Fibroblast of skin of left biceps (primary cell): ENCODE data around the gene IP6K3.

Source experiments
- DNase-seq, 2 experiments: peaks; one replicate each; pipeline ENCODE4 v3.0.0-alpha.2; 2013; ENCODE audit warnings: low read depth in 2 of 2

The IP6K3 gene

DNA sequence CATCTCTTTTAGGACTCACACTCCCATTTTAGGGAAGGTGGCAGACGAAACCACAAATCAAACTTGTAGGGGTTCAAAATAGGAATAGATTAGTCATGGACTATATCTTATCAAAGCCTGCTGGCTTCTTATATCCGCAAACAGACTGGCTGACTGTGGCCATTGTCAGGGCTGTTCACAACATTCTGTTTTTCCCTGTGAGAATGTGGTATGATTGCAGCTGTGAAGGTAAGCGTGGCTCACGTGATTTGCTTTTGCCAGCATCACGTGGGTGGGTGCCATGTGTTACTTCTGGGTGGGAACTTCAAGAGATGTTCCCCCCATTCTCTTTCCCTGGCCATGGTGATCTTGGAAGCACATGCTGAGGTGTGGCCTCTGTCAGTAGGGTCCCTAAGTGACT is 5.9 kb downstream of the IP6K3 start:
- no peak for DNase-seq

DNA sequence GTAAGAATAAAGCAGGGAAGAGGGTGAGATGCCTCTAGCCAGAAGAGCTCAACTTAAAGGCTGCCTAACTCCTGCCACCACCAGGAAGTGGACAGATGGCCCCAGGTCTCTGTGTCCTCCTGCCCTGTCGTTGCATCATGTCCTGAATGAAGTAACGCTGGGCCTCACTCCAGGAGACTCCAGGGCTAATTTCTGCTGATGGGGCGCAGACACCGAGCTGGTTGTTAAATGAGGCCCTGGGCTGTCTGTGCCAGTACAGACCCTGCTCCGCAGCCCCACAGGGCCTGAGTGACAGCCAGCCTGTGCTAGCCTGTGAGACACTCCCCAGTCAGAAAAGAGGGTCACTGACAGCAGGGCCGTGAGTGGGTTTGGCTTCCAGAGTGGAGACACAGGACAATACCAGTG is 6.5 kb downstream of the IP6K3 start:
- DNase-seq = no peak

DNA sequence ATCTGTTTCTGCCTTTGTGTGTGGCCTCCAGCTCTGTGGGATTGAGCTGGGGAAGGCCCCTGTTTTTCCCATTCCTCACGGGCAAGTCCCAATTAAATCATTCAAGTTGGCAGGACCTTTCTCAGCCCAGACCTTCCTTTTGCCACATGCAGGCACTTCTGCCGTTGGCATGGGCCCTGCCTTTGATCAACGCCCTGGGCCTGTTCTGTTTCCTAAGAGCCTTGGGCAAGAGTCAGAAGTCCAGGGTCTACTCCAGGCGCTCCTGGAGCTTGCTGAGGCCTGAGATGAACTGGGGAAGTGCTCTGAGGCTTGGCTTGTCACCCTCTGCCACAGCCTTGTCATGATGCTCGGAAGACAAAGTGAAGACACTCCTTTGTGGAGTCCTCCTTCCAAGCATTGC is 7.1 kb downstream of the IP6K3 start:
- no peak for DNase-seq

DNA sequence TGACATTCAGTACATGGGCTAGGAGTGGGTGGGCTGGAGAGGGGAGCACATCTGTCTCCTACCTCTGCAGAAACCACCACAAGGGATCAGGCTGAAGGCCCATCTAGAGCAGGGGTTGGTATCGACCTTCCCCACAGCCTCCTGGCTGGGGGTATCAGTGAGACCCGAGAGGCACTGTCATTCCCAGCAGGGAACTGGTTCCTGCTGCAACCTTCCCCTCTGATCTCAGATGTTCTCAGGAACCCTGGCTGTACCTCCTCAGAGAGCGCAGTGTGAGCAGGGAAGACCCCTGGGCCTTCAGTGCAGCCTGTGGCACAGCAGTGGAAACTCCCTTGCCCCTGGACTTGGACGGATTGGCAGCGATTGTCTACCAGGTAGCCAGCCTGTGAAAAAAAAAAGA is 7.8 kb downstream of the IP6K3 start:
- DNase-seq = no peak

DNA sequence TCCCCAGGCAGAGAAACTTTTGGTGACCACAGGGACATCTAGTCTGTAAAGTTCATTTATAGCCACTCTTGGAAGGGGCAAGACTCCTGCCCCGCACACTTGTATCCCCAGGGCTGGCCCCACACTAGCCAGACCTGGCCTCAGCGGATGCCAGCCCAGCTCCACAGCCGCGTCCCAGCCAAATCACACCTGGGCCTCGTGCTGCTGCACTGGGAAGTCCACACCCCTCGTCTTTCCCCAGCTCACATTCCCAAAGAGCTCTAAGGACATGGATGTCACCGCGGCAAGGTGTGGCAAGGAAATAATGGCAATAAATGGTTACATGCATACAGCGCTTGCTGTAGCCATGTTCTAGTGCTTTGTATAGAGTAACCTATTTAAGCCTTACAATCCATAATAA is 8.6 kb downstream of the IP6K3 start:
- no peak for DNase-seq

DNA sequence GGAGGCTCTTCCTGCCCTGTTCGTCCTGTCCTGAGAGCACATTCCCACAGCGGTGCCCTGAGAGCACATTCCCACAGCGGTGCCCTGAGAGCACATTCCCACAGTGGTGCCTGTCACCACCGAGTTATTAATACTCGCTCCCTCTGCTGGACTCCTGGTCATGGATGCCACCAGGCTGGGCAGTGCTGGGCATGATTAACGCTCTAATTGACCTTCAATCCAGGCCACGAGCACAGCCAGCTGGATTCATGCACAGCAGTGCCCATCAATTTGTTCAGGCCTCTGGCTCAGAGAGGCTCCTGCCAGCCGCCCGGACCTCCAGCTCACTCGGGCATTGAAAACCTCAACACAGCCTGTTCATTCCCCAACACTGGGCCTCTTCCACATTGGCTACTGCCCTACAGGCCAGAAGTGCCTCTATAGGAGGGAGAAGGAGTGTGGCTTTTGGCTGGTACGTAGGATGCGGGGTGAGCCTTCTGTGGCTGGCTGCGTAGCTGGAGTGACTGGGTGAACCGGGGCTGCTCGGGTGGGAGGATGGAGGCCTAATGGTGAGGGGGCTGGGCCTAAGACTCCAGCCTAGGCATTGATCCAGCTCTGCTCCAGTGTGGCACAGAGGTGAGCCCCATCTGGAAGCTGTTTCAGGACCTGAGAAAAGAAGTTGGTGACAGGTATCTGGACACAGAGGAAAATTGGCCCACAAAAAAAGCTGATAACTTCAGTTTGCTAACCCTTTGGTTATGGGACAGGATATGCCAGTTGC is 9.3 kb downstream of the IP6K3 start:
- no peak for DNase-seq

DNA sequence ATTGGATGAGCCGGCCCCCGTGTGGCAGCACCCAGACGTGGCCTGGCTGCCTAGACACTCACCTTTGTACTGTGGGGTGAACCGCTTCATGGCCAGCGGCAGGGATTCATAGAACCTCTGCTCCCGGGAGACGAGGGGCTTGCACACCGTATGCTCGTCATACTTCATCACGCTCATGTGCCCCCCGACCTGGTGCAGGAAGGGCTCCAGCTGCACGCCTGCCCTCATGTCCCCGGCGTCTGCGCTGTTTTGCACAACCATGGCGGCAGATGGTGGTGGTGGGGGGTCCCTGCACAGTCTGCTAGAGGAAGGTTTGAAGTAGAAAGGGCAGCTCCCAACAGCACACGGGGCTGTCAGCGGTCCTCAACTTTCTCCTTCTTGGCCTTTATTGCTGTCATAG is 11.5 kb downstream of the IP6K3 start:
- DNase-seq = no peak

DNA sequence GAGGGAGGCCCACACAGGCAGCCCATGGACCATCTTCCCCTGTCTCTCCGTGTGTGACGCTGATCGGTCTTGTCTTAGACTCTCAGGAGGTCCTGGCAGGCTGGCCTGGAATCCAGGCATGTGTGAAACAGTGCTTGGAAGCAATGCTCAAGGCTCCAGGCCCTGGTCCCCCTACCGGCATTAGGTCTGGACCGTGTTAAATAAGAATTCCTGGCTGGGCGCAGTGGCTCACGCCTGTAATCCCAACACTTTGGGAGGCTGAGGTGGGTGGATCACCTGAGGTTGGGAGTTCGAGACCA is 13.0 kb downstream of the IP6K3 start:
- DNase-seq = no peak

DNA sequence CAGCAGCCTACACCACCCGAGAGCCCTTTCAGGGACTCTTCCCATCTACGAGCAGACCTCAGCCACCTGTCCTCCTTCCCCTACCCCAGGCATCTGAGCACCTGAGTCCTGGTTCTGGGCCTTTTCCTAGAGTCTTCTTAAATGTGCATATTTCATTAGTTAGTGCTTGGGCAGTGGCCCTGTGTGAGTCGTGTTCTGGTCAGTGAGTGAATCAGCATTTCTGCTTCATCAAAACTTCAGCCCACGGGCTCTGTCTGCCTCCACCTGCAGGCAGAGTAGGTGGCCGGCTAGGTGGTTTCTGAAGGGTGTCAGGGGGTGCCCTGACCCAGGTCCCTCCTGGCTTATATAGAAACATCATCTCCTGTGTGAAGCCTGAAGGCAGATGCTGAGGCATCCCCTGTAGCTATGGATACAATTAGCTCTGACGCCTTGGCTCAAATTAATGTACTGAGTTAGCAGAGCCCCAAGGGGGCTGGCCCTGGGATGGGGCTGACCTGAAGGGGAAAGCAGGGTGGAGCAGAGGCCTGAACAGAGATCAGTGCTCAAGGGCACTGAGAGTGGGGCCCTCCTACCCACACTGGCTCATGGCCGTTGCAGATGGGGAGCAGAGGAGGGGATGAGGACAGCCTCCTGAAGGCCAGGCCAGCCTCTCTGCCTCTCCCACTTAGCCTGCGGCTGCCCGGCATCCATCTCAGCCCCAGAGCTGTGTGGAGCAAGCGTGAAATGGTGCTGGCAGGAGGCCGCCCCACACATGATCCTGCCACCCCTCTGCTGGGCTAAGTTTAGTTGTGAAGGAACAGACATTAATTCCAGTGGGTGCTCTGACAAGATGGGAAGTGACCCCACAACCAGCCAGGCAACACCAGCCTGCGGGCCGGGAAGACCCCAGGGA is 13.6 kb downstream of the IP6K3 start:
- no peak for DNase-seq

DNA sequence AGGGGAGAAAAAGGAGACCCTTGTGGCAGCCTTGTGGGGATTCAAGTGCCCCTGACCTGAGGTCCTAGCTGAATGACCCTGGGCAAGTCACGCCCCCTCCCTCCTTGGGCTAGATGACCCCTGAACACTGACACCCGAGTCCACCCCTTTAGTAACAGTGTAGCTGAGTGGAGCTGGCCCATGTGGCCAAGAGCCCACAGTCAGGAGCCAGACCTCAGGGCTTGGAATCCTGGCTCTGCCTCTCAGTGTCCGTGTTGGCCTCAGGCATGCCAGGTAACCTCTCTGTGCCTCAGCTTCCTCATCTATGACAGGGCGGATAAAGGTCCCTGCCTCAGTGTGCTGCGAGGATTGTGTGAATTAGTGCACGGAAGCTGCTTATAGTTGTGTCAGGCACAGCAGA is 14.3 kb downstream of the IP6K3 start:
- DNase-seq = no peak

DNA sequence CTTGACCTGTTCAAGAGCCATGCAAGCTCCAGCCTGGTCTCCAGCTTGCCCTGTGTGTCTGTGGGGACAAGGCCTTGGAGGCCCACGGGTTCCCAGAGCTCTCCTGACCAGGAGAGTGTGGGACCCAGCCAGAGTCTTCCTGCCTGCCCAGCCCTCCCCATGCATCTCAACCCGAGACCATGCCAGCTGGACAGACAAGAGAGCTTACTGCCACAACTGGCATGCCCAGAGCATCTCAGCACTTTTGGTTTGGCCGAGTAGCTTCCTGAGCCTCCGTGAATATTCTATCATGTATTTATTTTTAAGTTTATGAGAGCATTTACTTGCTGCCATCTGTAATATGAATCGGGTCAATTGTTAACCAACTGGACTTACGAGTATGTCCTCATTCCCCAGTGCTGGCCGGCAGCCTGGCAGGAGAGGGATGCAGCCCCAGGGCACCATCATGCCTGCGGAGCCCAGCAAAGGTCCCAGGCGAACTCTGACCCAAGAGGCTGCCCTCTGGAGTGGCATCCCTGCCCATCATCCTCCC is 14.9 kb downstream of the IP6K3 start:
- no peak for DNase-seq

DNA sequence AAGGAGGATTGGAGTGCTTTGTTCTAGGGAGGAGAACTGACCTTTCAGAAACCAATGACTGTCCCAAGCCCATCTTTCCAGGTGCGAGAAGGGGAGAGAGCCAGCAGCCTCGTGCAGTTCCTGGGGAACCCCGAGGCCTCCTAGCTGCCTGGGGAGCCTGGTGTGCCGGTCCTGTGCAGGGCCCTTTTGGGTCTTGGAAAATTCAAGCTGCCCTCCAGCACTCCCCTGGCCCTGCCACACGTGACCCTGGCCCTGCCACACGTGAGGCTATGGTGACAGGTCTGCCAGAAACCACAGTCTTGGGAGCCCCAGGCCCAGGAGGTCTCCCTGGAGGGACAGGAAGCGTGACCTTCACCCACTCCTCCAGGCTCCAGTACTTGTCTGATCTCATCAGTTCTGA is 15.7 kb downstream of the IP6K3 start:
- no peak for DNase-seq

DNA sequence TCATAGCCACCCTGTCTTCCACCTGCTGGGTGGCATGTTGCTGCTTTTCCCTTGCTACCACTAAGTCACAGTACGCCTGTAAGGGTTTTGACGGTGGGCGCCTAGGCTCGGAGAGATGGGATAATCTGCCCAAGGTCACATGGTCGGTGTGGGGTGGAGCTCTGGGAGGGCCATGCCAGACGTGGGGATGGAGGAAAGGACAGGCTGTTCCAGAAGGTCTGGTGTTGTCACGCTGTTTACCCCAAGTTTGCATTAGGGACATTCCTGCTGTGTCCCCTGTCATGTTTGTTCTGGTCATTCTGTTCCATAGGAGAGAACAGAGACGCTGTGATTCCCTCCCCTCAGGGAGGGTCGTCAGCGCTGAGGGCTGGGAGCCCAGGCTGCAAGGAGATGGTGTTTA is 16.1 kb downstream of the IP6K3 start:
- no peak for DNase-seq

DNA sequence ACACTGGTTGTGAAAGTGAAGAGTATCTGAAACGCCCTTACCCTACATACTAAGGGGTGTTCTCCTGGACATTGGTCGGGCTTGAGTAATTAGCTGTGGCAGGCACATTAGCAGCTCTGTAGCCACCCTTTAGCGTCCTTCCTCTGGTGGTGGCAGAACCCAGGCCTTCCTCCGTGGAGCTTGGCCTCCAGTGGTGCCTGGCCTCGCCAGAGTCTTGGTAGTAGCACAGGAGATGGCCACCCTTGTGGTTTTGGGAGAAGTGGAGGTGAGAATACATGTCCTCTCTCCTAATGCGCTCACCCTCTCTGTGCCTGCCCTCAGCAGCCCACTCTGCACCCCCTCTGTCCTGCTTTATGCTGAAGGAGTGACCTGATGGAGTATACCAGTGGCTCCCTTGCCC is 17.6 kb downstream of the IP6K3 start:
- DNase-seq = no peak

DNA sequence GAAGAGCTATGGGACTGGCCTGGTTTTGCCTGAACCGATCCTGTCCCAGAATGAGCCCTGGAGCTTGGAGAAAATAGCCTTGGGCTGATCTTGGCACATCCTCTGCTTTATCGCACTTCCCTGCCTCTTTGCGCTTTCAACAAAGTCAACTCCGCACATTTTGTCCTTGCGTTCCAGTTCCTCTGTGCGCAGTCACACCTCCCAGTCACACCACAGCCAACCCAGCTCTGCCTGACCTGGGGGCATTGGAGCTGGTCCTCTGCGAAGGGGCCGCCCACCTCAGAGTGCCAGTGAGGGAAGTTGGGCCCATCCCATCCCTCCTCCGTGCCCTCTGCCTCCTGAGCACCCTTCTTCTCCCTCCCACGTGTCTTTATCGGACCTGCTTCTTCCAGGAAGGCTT is 18.3 kb downstream of the IP6K3 start:
- DNase-seq = no peak

DNA sequence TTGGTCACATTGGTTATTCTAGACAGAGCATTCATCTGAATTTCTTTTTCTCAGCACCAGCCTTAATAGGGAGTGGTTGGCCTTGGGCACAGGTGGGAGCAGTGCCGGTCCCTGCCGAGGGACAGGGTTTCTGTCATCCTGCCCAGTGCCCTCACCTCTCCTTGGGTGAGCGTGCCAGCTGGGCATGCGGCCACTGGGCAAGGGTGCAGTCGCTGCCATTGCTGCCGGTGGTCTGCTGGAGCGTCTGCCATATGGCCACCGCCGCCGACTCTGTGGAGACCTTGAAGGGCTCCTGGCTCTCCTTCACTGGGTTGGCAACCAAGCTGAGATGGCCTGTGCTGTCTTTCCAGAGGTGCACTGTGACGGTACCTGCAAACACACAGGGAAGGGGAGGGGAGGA is 18.8 kb downstream of the IP6K3 start:
- no peak for DNase-seq

DNA sequence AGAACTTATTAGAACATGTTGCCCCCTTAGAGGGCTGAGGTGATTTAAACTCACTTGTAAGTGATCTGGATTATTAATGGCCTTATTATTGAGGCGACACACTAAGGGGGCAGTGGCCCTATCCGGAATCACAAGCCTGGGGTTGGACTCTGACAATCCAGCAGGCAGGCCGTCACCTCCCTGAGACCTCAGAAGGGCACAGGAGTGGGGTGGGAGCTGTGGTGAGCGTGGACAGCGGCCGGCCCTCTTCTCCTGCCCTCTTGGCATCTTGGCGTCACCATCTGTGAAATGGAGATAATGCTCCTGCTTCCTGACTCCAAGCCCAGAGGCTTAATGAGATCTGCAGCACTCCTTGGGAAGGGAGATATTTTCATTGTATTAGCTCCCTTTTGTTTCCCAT is 19.6 kb downstream of the IP6K3 start:
- no peak for DNase-seq

DNA sequence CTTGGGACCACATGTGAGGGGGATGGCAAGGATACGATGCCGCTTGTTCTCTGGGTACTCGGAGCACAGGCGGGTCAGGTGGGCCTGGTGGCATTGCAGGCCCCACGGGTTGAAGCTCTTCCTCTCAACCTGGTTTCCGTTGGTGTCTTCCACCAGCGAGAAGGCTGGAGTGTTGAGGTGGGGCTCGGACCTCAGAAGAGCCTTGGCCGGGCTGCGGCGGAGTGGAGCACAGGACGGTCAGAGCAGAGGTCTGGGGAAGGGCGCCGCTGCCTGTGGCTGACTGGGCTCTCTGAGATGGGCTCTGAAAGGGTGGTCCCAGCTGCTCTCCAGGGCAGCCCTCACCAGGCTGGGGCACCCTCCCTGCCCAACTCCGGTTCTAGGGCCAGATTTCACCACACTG is 20.0 kb downstream of the IP6K3 start:
- DNase-seq = no peak

DNA sequence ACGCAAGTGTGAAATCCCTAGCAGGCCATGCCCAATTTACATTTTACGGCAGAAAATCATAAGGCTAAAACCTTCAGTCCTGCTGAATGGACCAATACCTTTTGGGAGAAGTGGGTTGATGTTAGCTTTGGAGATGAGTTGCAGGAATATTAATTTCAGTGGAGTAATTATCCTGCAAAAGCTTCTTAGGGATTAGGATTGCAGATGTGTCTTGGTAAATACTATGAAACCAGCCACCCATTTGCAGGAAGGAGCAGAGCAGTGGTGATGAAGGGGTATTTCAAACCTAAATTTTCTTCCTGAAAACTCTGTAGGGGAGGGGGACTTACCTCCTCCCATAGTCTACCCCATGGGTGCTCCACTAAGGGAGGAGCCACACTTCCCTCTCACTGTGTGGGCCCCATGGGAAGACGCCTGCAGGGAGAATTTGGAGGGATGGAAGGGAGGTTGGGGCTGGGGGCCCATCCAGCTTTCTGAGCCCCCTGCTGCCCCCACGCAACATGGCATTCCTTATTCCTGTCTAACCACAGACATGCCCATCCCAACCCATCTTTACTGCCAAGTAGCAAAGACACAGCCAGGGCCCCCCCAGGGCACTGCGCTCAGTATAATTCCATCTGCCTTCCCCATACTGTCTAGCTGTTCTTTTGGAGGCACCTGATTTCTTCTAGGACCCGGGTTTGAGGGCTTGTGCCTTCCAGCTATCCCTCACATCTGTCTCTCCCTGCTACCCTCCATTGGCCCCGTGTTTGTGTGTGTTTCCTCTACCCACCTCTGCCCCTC is 20.6 kb downstream of the IP6K3 start:
- DNase-seq = no peak

DNA sequence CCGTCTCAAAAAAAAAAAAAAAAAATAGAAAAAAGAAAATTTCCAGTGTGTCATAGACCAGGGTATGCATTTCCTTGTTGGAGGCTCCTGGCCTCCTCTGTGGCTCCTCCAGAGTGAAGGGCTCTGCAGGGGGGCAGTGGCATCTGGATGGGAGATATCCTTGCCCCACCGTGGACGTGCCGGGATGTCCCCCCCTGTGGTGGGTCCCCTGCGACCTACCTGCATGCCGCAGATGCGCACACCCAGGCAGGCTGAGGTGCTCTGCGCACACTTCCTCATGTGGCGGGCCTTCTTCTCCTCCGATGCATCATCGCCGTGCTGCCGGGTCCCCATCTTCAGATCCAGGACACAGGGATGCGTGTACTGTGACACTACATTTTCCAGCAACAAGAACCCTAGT is 21.5 kb downstream of the IP6K3 start:
- no peak for DNase-seq

DNA sequence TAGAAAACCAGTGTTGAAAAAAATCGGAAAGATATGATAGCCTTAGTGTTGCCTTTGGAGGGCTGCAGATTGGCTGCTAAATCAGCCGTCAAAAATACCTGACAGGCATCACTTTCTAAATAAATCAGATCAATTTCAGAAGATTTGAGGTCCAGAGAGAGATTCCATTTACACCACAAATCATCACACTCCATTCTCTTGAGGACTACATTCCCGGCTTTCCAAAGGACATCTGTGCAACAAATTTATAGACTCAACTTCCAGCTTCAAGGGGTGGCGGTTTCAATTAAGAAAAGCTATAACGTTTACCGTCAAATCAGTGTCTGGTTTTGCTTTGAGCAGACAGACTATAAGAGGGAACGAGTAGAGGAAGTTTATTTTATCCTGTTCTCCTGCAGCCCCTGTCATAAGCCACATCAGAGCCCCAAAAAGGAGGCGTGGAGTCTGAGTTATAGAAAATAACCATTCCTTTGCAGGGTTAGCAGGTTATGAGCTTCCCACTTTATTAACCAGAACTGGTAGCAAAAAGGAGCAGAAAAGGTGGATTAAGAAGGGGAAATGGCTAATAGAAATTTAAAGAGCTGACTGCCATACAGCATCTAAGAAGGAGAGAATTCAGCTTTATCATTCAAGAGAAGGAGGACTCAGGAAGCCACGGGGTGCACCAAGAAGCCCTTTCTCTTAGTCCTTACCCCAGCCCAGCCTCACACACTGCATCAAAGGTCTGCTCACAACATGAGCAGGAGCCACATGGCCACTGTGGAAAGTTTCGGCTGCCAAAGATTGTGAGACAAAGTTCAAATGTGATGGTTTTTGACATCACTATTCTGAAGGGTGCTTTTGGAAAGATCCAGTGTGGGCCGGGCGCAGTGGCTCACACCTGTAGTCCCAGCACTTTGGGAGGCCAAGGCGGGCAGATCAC is 22.3 kb downstream of the IP6K3 start:
- no peak for DNase-seq
